NCI-H2107 treated with DMSO at 0.1 percent for 48 hours (cell line): ENCODE results near the gene MYO5C.

Experiments used
- DNase-seq: peaks from one replicate; lab custom pipeline; 2025; ENCODE audit not compliant: unreplicated experiment; lab: John Stamatoyannopoulos, UW

MYO5C gene

GRCh38 chr15:52278636-52279367 lies 16.8 kb downstream of the MYO5C start:
- DNase-seq = no peak

- no peak for DNase-seq
Measured at GRCh38 chr15:52278135-52278534, 17.5 kb downstream of the MYO5C start.

DNA sequence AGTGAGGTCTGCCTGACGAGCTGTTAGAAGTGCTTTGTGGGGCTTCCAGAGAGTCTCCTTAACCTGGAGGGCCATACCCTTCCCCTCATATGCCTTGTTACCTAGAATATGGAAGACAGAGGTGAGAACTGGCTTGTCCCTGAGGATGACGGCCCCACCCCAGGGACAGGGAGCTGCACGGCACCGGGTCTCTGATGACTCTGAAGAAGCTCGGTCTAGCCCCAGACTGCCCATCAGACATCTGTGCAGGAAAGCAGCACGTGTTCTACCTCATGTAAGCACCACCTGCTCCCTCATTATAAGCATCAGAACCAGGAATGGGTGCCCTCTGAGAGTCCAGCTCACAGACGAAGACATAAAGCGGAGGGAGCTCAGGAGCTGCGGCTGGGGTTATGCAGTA lies 18.0 kb downstream of the MYO5C start:
- no peak for DNase-seq

GRCh38 chr15:52276256-52276770 lies 19.3 kb downstream of the MYO5C start:
- no peak for DNase-seq

DNA sequence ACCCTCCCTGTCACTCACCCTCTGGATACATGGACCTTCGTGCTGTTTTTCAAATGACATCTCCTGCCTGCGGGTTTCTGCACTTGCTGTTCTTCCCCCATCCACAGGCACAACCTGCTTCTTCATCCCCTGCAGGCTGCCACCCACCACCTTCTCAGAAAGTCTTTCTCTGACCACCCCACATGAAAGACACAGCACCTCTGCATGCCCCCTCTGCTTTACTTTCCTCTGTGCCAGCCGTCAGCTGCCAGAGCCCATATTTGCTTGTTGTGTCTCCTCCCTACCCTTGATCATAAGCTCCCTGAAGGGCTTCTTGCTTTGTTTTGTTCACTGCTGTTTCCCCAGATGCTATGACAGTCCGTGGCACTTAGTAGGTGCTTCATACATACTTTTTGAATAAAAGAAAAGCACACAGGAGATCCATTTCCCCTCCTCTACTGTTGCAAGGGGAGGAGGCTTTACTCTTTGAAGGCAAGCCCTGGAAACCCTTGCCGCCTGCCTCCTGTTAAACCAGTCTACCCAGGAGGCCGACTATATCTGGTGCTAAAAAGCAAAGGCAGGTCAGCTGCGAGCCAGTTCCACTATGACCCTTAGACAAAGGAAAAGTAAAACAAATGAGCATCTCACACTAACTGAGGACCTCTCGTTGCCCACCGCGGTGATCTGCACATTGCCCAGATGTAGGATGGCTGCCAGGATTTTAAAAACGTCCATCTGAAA lies 31.9 kb downstream of the MYO5C start:
- no peak for DNase-seq

- no peak for DNase-seq
Measured at GRCh38 chr15:52262364-52262763, 33.2 kb downstream of the MYO5C start.

- no peak for DNase-seq
Measured at GRCh38 chr15:52261498-52262242, 33.9 kb downstream of the MYO5C start.

GRCh38 chr15:52261026-52261425 lies 34.6 kb downstream of the MYO5C start:
- DNase-seq = no peak

GRCh38 chr15:52259503-52259902 lies 36.1 kb downstream of the MYO5C start:
- no peak for DNase-seq

GRCh38 chr15:52258461-52258860 lies 37.1 kb downstream of the MYO5C start:
- DNase-seq = no peak

- DNase-seq = peak; percentile 64
Measured at GRCh38 chr15:52257734-52258062, 37.9 kb downstream of the MYO5C start.

- no peak for DNase-seq
Measured at GRCh38 chr15:52256930-52257733, 38.5 kb downstream of the MYO5C start.

GRCh38 chr15:52256366-52256765 lies 39.2 kb downstream of the MYO5C start:
- DNase-seq = no peak

DNA sequence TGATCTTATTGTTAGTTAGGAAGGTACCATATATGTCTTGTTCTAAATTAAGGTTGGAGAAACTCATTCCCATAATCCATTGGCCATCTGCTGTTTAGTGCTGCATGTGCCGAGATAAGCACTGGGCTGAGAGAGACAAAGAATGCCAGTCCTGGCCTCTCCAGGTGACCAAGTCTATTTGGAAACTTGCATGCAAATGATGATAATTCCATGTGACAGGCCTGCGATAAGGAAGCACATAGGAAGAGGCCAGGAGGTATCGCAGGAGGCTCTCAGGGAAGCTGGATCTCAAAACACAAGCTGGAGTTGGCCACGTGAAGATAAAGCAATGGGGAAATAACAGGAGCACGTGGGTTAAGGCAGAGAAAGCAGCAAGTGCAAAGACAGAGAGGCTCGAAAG lies 39.7 kb downstream of the MYO5C start:
- DNase-seq = no peak

DNA sequence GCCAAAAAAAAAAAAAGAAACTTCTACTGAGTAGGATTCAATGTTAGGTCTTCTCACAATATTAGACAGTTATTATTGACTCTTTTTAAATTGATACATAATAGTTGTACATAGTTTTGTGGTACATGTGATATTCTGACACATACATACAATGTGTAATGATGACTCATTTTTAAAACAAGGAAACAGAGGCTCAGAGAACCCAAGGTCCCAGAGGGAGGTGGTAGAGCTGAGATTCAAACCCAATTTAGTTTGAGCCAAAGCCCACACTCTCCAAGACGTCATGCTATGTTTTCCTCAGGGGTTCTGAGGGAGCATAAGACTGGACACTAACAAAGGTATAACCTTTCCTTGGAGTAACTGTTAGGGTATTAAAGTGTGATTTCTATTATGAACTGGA lies 40.6 kb downstream of the MYO5C start:
- DNase-seq = no peak

- no peak for DNase-seq
Measured at GRCh38 chr15:52254391-52254790, 41.2 kb downstream of the MYO5C start.

DNA sequence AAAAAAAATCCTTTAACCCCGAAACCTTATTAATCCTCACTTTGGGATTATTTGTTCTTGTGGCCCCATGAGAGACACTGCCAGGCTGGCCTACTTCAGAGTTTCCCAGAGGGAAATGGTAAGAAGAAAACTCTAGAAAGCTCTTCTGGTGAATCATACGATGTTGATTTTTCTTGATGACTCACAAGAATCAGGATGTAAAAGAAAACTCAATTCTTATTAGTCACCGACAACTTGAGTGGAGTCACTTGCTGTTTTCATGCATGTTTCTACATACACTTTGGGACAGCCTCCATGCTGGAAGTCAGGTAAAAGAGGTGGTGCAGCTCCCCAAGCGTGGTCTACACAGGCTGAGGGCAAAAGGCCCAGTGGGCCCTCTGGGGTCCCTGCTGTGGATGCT lies 42.8 kb downstream of the MYO5C start:
- DNase-seq = no peak

DNA sequence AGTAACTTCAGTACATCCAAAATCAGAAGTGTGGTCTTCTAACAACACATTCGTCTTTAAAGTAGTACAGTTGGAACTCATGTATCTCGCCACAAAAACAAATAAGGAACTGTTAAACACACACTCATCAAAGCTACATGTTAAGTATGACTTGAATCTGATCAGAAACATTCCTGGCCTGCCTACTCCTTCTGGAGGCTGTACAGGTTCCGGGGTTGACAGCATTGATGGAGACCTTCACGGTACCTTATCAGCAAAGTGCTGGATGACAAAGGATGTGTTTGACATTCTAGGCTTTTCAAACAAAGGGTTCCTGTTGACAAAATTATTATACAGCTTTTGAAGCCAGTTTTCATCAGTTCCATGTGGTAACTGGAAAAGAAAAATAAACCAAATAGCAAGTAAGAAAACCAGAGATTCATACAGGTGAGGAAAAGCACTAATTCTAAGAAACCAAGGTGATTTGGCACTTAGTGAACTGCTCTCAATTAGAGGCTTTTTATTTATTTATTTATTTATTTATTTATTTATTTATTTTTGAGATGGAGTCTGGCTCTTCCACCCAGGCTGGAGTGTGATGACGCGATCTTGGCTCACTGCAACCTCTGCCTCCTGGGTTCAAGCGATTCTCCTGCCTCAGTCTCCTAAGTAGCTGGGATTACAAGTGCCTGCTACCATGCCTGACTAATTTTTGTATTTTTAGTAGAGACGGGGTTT lies 44.3 kb downstream of the MYO5C start:
- no peak for DNase-seq

GRCh38 chr15:52247461-52247860 lies 48.1 kb downstream of the MYO5C start:
- no peak for DNase-seq

- no peak for DNase-seq
Measured at GRCh38 chr15:52246686-52247431, 48.7 kb downstream of the MYO5C start.
